Measurements from ENCODE around the gene PSTPIP1. TPM values are rescaled to one million over a fixed set of nuclear protein-coding genes. Genes with fewer than 3 reads are reported as not detected.

PSTPIP1 gene
- total and polyA plus RNA-seq, 2 of the 13 experiments (the other 11 are each of a cell fraction or from before 2014, with no cell fraction given) = 4.4 to 8.7 TPM

GRCh38 chr15:77032052-77032646 is 37.2 kb downstream of the PSTPIP1 start (continued):
- 0 out of 2 replicates have a peak, but pooled peaks have one; percentile 45 for TF ChIP-seq HINFP (CRISPR knock-in tag; IDR thresholded peaks at IDR 0.05; ENCODE audit: low read depth)
- peak; percentile 91 for TF ChIP-seq ETV5 (CRISPR knock-in tag; IDR thresholded peaks at IDR 0.05; ENCODE audit: borderline replicate concordance)
- TF ChIP-seq, protein P1, sequence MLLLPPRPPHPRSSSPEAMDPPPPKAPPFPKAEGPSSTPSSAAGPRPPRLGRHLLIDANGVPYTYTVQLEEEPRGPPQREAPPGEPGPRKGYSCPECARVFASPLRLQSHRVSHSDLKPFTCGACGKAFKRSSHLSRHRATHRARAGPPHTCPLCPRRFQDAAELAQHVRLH (CRISPR knock-in tag; IDR thresholded peaks at IDR 0.05; ENCODE audit: borderline replicate concordance, low read depth) = peak; percentile 39; the same call in 1 of the 2 replicates
- TF ChIP-seq, protein P2, sequence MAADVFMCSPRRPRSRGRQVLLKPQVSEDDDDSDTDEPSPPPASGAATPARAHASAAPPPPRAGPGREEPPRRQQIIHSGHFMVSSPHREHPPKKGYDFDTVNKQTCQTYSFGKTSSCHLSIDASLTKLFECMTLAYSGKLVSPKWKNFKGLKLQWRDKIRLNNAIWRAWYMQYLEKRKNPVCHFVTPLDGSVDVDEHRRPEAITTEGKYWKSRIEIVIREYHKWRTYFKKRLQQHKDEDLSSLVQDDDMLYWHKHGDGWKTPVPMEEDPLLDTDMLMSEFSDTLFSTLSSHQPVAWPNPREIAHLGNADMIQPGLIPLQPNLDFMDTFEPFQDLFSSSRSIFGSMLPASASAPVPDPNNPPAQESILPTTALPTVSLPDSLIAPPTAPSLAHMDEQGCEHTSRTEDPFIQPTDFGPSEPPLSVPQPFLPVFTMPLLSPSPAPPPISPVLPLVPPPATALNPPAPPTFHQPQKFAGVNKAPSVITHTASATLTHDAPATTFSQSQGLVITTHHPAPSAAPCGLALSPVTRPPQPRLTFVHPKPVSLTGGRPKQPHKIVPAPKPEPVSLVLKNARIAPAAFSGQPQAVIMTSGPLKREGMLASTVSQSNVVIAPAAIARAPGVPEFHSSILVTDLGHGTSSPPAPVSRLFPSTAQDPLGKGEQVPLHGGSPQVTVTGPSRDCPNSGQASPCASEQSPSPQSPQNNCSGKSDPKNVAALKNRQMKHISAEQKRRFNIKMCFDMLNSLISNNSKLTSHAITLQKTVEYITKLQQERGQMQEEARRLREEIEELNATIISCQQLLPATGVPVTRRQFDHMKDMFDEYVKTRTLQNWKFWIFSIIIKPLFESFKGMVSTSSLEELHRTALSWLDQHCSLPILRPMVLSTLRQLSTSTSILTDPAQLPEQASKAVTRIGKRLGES (CRISPR knock-in tag; IDR thresholded peaks at IDR 0.05; ENCODE audit: borderline replicate concordance) = no peak
- TF ChIP-seq PHF8 (CRISPR knock-in tag; IDR thresholded peaks at IDR 0.05) = peak; percentile 61; the same call in 1 of the 2 replicates
- TF ChIP-seq ASH2L (IDR thresholded peaks at IDR 0.05; ENCODE audit: insufficient read length, low read depth, low read length) = no peak
- TF ChIP-seq ZMYM2 (CRISPR knock-in tag; IDR thresholded peaks at IDR 0.05) = 0 out of 2 replicates have a peak, but pooled peaks have one; percentile 39
- TF ChIP-seq, protein P3, sequence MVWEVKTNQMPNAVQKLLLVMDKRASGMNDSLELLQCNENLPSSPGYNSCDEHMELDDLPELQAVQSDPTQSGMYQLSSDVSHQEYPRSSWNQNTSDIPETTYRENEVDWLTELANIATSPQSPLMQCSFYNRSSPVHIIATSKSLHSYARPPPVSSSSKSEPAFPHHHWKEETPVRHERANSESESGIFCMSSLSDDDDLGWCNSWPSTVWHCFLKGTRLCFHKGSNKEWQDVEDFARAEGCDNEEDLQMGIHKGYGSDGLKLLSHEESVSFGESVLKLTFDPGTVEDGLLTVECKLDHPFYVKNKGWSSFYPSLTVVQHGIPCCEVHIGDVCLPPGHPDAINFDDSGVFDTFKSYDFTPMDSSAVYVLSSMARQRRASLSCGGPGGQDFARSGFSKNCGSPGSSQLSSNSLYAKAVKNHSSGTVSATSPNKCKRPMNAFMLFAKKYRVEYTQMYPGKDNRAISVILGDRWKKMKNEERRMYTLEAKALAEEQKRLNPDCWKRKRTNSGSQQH (CRISPR knock-in tag; IDR thresholded peaks at IDR 0.05; ENCODE audit: low read depth) = peak; percentile 68; the same call in 1 of the 2 replicates
- no peak for TF ChIP-seq SOX6 (IDR thresholded peaks at IDR 0.05)
- peak; percentile 90 for TF ChIP-seq SOX6 (CRISPR knock-in tag; IDR thresholded peaks at IDR 0.05)
- peak; percentile 84 for TF ChIP-seq ZMYM3 (CRISPR knock-in tag; IDR thresholded peaks at IDR 0.05)
- TF ChIP-seq NFYC (CRISPR knock-in tag; IDR thresholded peaks at IDR 0.05) = no peak
- TF ChIP-seq TIGD3 (CRISPR knock-in tag; IDR thresholded peaks at IDR 0.05; ENCODE audit: borderline replicate concordance) = no peak
- TF ChIP-seq, protein P4, sequence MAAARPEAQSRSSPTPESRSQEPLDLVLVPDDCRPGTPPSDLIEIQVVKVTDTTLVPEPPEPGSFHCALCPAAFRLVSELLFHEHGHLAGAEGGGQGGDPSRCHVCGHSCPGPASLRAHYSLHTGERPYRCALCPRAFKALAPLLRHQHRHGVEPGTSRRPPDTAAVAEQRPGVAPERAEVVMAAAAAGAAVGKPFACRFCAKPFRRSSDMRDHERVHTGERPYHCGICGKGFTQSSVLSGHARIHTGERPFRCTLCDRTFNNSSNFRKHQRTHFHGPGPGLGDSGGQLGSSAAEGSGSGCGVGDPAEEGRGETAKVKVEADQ (CRISPR knock-in tag; IDR thresholded peaks at IDR 0.05; ENCODE audit: borderline replicate concordance) = no peak
- TF ChIP-seq, protein P5, sequence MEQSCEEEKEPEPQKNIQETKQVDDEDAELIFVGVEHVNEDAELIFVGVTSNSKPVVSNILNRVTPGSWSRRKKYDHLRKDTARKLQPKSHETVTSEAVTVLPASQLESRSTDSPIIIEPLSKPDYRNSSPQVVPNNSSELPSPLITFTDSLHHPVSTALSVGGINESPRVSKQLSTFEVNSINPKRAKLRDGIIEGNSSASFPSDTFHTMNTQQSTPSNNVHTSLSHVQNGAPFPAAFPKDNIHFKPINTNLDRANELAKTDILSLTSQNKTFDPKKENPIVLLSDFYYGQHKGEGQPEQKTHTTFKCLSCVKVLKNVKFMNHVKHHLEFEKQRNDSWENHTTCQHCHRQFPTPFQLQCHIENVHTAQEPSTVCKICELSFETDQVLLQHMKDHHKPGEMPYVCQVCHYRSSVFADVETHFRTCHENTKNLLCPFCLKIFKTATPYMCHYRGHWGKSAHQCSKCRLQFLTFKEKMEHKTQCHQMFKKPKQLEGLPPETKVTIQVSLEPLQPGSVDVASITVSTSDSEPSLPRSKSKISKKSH (CRISPR knock-in tag; IDR thresholded peaks at IDR 0.05; ENCODE audit: borderline replicate concordance) = peak; percentile 21; the same call in 1 of the 2 replicates
- 0 out of 2 replicates have a peak, but pooled peaks have one; percentile 61 for TF ChIP-seq WIZ (CRISPR knock-in tag; IDR thresholded peaks at IDR 0.05)
- TF ChIP-seq KLF13 (CRISPR knock-in tag; IDR thresholded peaks at IDR 0.05) = no peak
- TF ChIP-seq KMT2A (CRISPR knock-in tag; IDR thresholded peaks at IDR 0.05) = peak; percentile 47
- TF ChIP-seq HDAC1 (CRISPR knock-in tag; IDR thresholded peaks at IDR 0.05) = peak; percentile 55; the same call in 1 of the 2 replicates

Measured in HepG2 (cell line).